Neural cell (in vitro differentiated cells): ENCODE results near the gene ATL2. TPM values are rescaled to one million over a fixed set of nuclear protein-coding genes. Genes with fewer than 3 reads are reported as not detected.

ENCODE experiments used
- H2AFZ ChIP-seq: fragments of 200-600, 300-800 bp; sonication (generic), shearing (Covaris generic); 2 replicates; pipeline ENCODE4 v1.6.0; 2014; ENCODE audit warnings: low read depth, mild to moderate bottlenecking, antibody characterized with exemption, low read length, moderate library complexity
- H3F3A ChIP-seq: fragments of 200-600 bp; shearing (Covaris generic); 2 replicates; pipeline ENCODE4 v1.6.1; 2016; ENCODE audit warnings: mild to moderate bottlenecking, moderate library complexity, mixed read lengths, antibody characterized with exemption, low read length; ENCODE audit not compliant: insufficient read depth, poor library complexity, severe bottlenecking
- H3K27ac ChIP-seq: fragments of 200-600, 300-800 bp; sonication (generic), shearing (Covaris generic); 2 replicates; pipeline ENCODE4 v1.5.1; 2014; ENCODE audit warnings: mild to moderate bottlenecking, low read length, moderate library complexity
- H3K27me3 ChIP-seq: fragments of 300-800, 200-600 bp; sonication (generic), shearing (Covaris generic); 2 replicates; pipeline ENCODE4 v1.6.0; 2014; ENCODE audit warnings: mild to moderate bottlenecking, low read depth, low read length, moderate library complexity; ENCODE audit not compliant: insufficient read depth
- H3K36me3 ChIP-seq: fragments of 300-800, 200-600 bp; sonication (generic), shearing (Covaris generic); 2 replicates; pipeline ENCODE4 v1.5.1; 2014; ENCODE audit warnings: mild to moderate bottlenecking, antibody characterized with exemption, low read length, moderate library complexity; ENCODE audit not compliant: insufficient read depth
- H3K4me2 ChIP-seq: fragments of 300-800, 200-600 bp; sonication (generic), shearing (Covaris generic); 2 replicates; pipeline ENCODE4 v1.6.0; 2014; ENCODE audit warnings: mild to moderate bottlenecking, low read length
- H3K4me3 ChIP-seq: fragments of 300-800, 200-600 bp; sonication (generic), shearing (Covaris generic); 2 replicates; pipeline ENCODE4 v1.5.1; 2014; ENCODE audit warnings: mild to moderate bottlenecking, low read length, moderate library complexity
- H3K79me2 ChIP-seq: fragments of 200-600 bp; shearing (Covaris generic); replicated peaks from 2 replicates; pipeline ENCODE4 v1.6.0; 2014; ENCODE audit warnings: mild to moderate bottlenecking, low read length, moderate library complexity; ENCODE audit not compliant: insufficient read depth
- H3K9ac ChIP-seq: fragments of 300-800, 200-600 bp; sonication (generic), shearing (Covaris generic); 2 replicates; pipeline ENCODE4 v1.6.1; 2016; ENCODE audit warnings: mild to moderate bottlenecking, low read length, mixed read lengths
- H3K9me2 ChIP-seq: fragments of 200-600 bp; shearing (Covaris generic); 2 replicates; pipeline ENCODE4 v1.6.1; 2016; ENCODE audit warnings: mild to moderate bottlenecking, low read length, mixed read lengths; ENCODE audit not compliant: insufficient read depth
- H3K9me3 ChIP-seq: fragments of 200-600, 300-800 bp; sonication (generic), shearing (Covaris generic); 2 replicates; pipeline ENCODE4 v1.6.1; 2016; ENCODE audit warnings: mild to moderate bottlenecking, mixed run types, low read length, moderate library complexity, mixed read lengths
- H4K20me1 ChIP-seq: fragments of 200-600 bp; shearing (Covaris generic); 2 replicates; pipeline ENCODE4 v1.6.1; 2016; ENCODE audit warnings: mild to moderate bottlenecking, mixed run types; ENCODE audit not compliant: insufficient read depth
- CTCF ChIP-seq: fragments of 450-650 bp; IDR thresholded peaks from 2 replicates; pipeline ENCODE4 v1.5.1; 2014; ENCODE audit warnings: antibody characterized with exemption, mild to moderate bottlenecking, moderate library complexity; ENCODE audit not compliant: poor library complexity, severe bottlenecking
- EP300 ChIP-seq: fragments of 450-650 bp; conservative IDR thresholded peaks from 2 replicates; pipeline ENCODE4 v1.6.1; 2014; ENCODE audit warnings: antibody characterized with exemption, mild to moderate bottlenecking, moderate library complexity; ENCODE audit not compliant: poor library complexity, severe bottlenecking
- EZH2 ChIP-seq: fragments of 200-600, 300-800 bp; shearing (Covaris generic), sonication (generic); IDR thresholded peaks from 2 replicates; pipeline ENCODE4 v1.6.1; 2014; ENCODE audit warnings: antibody characterized with exemption, low read length, borderline replicate concordance, mild to moderate bottlenecking; ENCODE audit not compliant: insufficient read depth, poor library complexity, severe bottlenecking
- POLR2AphosphoS5 ChIP-seq: IDR thresholded peaks from 2 replicates; pipeline ENCODE4 v1.6.1; 2012
- REST ChIP-seq: IDR thresholded peaks from 2 replicates; pipeline ENCODE4 v1.6.1; 2012; ENCODE audit warnings: borderline replicate concordance
- SMC3 ChIP-seq: fragments of 450-650 bp; conservative IDR thresholded peaks from 2 replicates; pipeline ENCODE4 v1.6.1; 2014; ENCODE audit warnings: antibody characterized with exemption, mild to moderate bottlenecking, moderate library complexity; ENCODE audit not compliant: poor library complexity
- TAF1 ChIP-seq: IDR thresholded peaks from 2 replicates; pipeline ENCODE4 v1.6.1; 2012; ENCODE audit warnings: low read depth
- polyA plus RNA-seq: library from polyadenylated mRNA; depleted of rRNA; stranded (reverse); fragments of >200 nt; gene quantifications from 2 replicates; pipeline ENCODE4 v1.2.3, GENCODE V29; 2014

The ATL2 gene
- polyA plus RNA-seq, 1 donor from 2014 or later, result 66.8 TPM

- no peak overlapping the region for H3K4me2 ChIP-seq
- no peaks in the 10 kb centered on the region for H3K9me2 ChIP-seq
- H3F3A ChIP-seq, result no peaks in the 10 kb centered on the region
- H3K79me2 ChIP-seq, result no peaks in the 10 kb centered on the region
- no peaks in the 10 kb centered on the region for H3K9me3 ChIP-seq
- no peak overlapping the region for H3K27ac ChIP-seq
- TF ChIP-seq SMC3 (no peak), REST (no peak), EZH2 (no peak)
- H3K27me3 ChIP-seq, result no peaks in the 10 kb centered on the region
- no peak overlapping the region for H3K9ac ChIP-seq
- H4K20me1 ChIP-seq, result no peaks in the 10 kb centered on the region
- H3K4me3 ChIP-seq, result no peak overlapping the region
- no peak overlapping the region for H2AFZ ChIP-seq
- no peaks in the 10 kb centered on the region for H3K36me3 ChIP-seq
These were observed 105.4 kb downstream of the ATL2 start for GRCh38 chr2:38271697-38272096.

DNA sequence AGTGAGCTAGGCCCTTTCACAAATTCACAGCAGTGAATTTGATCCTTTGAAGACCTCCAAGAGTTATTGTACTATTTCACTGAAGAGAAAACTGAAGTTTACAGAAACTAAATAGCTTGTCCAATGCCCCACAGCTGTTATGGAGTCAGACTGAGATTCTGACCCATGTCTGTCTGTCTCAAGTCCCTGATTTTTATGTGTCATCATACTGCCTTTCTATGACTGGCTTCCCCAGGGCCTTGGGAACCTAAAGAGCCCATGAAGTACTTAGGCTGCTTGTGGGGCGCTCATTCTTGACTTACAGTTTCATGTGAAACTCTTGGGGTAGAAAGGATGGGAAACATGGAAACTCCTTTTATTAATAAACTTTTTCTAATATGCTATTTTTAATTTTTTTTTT, 107.7 kb downstream of the ATL2 start:
- Histone ChIP-seq H3K9me2 (no peaks in the 10 kb centered on the region), H3K79me2 (no peaks in the 10 kb centered on the region), H3K9me3 (no peaks in the 10 kb centered on the region), H3K36me3 (no peaks in the 10 kb centered on the region), H2AFZ (no peak overlapping the region), H3K4me3 (no peak overlapping the region), H3K27ac (no peak overlapping the region), H4K20me1 (no peaks in the 10 kb centered on the region), H3K4me2 (no peak overlapping the region), H3K9ac (no peak overlapping the region), H3F3A (no peaks in the 10 kb centered on the region), H3K27me3 (no peaks in the 10 kb centered on the region)
- TF ChIP-seq EZH2 (no peak), EP300 (no peak), POLR2AphosphoS5 (no peak), REST (no peak), CTCF (no peak), TAF1 (no peak)
